ENCODE data around the gene RBSN. TPM values are rescaled to one million over a fixed set of nuclear protein-coding genes. Genes with fewer than 3 reads are reported as not detected.
"Not testable (repeated sequence)": the region's sequence is repeated elsewhere in the genome, so short reads cannot be mapped to it uniquely, and the experiment has no call there.

Gene RBSN
- 10 to 100 TPM; 40.9 to 46.0 (median 44.0) TPM for total RNA-seq

DNA sequence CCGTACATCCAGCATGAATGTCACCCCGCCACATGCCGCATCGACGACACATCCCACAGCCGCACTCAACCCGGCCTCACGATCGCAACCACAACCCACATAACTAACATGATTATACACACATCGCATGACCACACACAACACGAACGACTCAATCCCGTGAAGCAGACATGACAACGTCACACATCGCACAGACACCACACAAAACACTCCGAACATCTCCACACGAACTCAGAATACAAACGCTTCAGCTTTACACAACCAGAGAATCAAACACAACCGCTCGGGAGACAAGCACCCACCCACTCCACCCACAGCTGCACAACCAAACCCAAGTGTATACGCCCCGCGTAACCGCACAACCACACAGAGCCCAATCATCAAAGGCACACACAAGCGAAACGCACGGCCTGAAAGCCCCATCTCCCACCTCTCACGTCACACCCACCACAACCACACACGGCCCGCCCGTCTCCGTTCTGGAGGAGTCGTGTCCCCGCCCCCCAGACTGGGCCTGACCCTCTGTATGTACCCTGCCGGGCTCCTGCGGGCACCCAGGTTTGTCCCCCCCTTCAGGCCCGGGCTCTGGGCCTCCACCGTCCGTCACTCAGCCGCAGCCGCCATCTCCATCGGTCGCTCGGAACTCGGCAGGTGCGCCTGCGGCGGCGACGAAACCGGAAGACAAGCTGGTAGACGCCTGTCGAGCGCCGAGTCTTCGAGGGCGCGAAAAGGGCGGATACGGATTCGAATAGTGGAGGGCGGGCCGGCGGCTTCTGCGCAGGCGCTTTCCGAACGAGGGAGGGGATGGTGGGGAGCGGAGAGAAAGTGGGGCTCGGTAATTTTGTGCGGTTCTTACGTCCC lies at the start of gene RBSN:
TSS of gene RBSN (minus strand) at position 646 of the 861 bp plus-strand sequence. CDS start 3,028 bp downstream, outside the sequence.
- TF ChIP-seq, protein P1, sequence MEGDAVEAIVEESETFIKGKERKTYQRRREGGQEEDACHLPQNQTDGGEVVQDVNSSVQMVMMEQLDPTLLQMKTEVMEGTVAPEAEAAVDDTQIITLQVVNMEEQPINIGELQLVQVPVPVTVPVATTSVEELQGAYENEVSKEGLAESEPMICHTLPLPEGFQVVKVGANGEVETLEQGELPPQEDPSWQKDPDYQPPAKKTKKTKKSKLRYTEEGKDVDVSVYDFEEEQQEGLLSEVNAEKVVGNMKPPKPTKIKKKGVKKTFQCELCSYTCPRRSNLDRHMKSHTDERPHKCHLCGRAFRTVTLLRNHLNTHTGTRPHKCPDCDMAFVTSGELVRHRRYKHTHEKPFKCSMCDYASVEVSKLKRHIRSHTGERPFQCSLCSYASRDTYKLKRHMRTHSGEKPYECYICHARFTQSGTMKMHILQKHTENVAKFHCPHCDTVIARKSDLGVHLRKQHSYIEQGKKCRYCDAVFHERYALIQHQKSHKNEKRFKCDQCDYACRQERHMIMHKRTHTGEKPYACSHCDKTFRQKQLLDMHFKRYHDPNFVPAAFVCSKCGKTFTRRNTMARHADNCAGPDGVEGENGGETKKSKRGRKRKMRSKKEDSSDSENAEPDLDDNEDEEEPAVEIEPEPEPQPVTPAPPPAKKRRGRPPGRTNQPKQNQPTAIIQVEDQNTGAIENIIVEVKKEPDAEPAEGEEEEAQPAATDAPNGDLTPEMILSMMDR (IDR thresholded peaks at IDR 0.05) = no peak
- TF ChIP-seq POLR2A (IDR thresholded peaks at IDR 0.05) = peak; percentile 73 to 85
- peak; percentile 83 for TF ChIP-seq POLR2AphosphoS5 (IDR thresholded peaks at IDR 0.05)
- Histone ChIP-seq H3K4me1 (peaks cover 0 to 58% (median 6%) of the 10 kb centered on the region in 3 donors), H3K9me3 (no peaks in the 10 kb centered on the region), H3K27me3 (no peaks in the 10 kb centered on the region), H3K27ac (peak within 1 kb of the TSS; percentile 55 to 91 (median 88)), H3K36me3 (peaks cover 0 to 30% of the 10 kb centered on the region in 2 donors), H3K4me3 (peak within 1 kb of the TSS; percentile 88 to 95)
- peak; percentile 87 for ATAC-seq
- 0 to 3% methylated on average over 11 to 16 of the region's 72 CpGs for WGBS, 2 donors (ENCODE audit: low coverage in 1 of 2)

DNA sequence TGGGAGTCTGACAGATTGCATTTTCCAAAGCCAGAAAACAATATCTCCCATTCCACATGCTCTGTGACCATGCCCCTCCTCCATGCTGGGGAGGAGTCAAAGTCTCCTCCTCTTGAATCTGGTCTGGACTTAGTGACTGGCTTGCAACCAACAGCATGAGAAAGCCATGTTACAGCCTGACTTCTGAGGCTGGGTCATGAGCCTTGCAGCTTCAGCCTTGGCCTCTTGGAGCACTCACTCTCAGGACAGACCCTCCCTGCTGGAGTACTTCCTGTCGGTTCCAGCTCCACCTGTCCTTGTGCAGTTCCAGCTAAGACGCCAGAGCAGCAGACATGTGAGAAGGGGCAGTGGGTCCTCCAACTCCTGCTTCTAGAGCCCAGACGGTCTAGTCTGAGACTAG lies 49.7 kb upstream of the RBSN start:
- no peak overlapping the region for H3K4me3 ChIP-seq
- 39% methylated on average over 2 of the region's 3 CpGs; no CpG with 5 or more reads in 1 of the 2 donors for WGBS, 2 donors (ENCODE audit: low coverage in 1 of 2)
- TF ChIP-seq, protein P1 (IDR thresholded peaks at IDR 0.05) = no peak
- TF ChIP-seq POLR2A (IDR thresholded peaks at IDR 0.05) = no peak
- no peak for TF ChIP-seq POLR2AphosphoS5 (IDR thresholded peaks at IDR 0.05)
- TF ChIP-seq EP300 (IDR thresholded peaks at IDR 0.05) = no peak
- no peaks in the 10 kb centered on the region for H3K4me1 ChIP-seq
- no peak for ATAC-seq
- no peak overlapping the region for H3K27ac ChIP-seq
- no peaks in the 10 kb centered on the region for H3K9me3 ChIP-seq
- no peaks in the 10 kb centered on the region for H3K36me3 ChIP-seq
- no peaks in the 10 kb centered on the region for H3K27me3 ChIP-seq

DNA sequence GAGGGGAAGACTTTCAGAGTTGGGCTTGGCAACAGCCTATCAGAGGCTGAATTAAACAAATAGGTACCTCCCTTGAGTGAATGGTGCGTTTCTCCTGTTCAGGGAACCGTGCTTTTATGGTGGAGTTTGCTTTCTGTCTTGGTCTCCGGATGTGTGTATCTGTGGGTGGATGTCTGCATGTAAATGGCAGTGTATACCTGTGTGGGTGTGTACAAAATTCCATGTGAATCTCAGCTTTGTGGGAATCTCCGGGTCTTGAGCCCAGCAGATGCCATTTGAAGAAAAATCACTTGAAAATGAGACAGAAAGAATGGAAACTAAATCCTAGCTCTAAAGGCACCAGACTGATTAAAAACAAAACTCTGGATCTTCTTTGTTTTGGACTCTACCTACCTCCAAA lies 37.9 kb upstream of the RBSN start:
- H3K27me3 ChIP-seq, ATAC-seq, H3K27ac ChIP-seq, H3K36me3 ChIP-seq, H3K4me1 ChIP-seq, H3K4me3 ChIP-seq, H3K9me3 ChIP-seq: not testable (repeated sequence)
- 20 to 38% methylated on average over 1 to 3 of the region's 4 CpGs for WGBS, 2 donors (ENCODE audit: low coverage in 1 of 2)

DNA sequence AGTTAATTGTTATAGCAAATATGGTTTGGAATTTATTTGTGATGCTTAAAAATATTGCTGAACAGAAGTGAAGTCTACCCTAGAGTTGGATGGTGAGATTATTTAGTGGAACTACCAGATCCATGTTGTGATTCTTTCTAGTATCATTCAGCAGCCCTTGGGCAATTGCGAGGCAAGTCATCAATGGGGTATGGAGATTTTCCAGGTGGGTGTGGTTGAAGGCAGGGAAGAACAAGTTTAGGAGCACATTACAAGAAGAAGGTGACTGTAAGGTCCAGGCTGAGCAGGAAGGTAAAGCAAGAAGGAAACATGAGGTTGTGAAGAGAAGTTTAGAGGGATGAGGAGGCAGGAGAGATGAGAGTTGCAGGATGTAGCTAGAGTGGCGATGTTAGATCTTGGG lies 36.0 kb upstream of the RBSN start:
- H3K9me3 ChIP-seq, H3K4me3 ChIP-seq, H3K27ac ChIP-seq, H3K4me1 ChIP-seq, H3K27me3 ChIP-seq, ATAC-seq, H3K36me3 ChIP-seq: not testable (repeated sequence)
- WGBS, 2 donors (ENCODE audit: low coverage in 1 of 2) = 90 to 93% methylated on average over 2 of the region's 2 CpGs

DNA sequence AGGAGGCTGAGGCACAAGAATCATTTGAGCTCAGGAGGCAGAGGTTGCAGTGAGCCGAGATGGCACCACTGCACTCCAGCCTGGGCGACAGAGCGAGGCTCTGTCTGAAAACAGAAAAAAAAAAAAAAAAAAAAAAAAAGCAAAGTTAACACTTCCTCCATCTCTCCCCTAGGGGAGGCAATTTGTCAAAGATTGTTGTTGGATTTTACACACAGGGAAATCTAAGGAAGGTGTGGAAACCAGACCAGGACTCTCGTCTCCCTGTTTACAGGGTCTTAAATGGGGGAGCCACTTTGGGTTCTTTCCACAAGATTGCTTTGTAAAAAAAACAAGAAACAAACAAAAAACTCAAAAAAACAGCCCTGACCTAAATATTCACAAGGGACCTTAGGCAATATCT lies 29.5 kb upstream of the RBSN start:
- H3K4me3 ChIP-seq, ATAC-seq, H3K9me3 ChIP-seq, H3K27ac ChIP-seq, H3K36me3 ChIP-seq, H3K4me1 ChIP-seq, H3K27me3 ChIP-seq: not testable (repeated sequence)
- 80% methylated on average over 1 of the region's 4 CpGs; no CpG with 5 or more reads in 1 of the 2 donors for WGBS, 2 donors (ENCODE audit: low coverage in 1 of 2)

DNA sequence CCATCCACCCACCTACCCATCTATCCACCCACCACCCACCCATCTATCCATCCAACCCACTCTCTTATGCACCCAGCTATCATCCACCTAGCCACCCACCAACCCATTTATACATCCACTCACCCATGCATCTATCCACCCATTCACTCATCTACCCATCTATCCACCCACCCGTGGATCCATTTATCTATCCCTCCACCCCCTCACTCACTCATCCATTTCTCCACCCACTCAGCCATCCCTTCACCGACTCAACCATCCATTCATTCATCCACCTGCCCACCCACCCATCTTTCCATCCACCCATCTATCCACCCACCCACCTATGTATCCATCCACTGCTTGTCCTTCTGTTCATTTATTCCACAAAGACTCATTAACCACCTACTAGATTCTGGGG lies 28.0 kb upstream of the RBSN start:
- WGBS, 2 donors (ENCODE audit: low coverage in 1 of 2) = 68 to 86% methylated on average over 2 of the region's 2 CpGs
- ATAC-seq, H3K4me3 ChIP-seq, H3K9me3 ChIP-seq, H3K27ac ChIP-seq, H3K4me1 ChIP-seq, H3K27me3 ChIP-seq, H3K36me3 ChIP-seq: not testable (repeated sequence)

DNA sequence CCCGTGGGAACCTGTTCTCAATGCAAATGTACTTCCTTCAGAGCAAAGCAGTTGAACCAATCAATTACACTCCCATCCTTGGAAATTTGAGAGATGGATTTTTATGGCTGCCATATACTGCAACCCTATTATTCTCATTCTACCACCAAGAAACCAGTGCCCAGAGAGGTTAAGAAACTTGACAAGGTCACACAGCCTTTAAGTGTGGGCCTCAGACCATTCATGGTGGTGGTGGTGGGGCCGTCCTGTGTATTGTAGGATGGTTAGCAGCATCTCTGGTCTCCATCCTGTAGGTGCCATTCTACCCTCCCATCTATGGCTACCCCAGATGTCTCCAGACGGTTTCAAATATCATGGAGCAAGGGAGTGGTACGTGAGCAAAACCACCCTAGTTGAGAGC lies 23.4 kb upstream of the RBSN start:
- Histone ChIP-seq H3K27me3 (peaks cover 13% of the 10 kb centered on the region), H3K36me3 (no peaks in the 10 kb centered on the region), H3K4me3 (no peak overlapping the region), H3K4me1 (no peaks in the 10 kb centered on the region), H3K9me3 (no peaks in the 10 kb centered on the region), H3K27ac (no peak overlapping the region)
- no peak for TF ChIP-seq POLR2AphosphoS5 (IDR thresholded peaks at IDR 0.05)
- TF ChIP-seq, protein P1 (IDR thresholded peaks at IDR 0.05) = no peak
- TF ChIP-seq EP300 (IDR thresholded peaks at IDR 0.05) = no peak
- no peak for TF ChIP-seq POLR2A (IDR thresholded peaks at IDR 0.05)
- no peak for ATAC-seq
- 94% methylated on average over 2 of the region's 4 CpGs; no CpG with 5 or more reads in 1 of the 2 donors for WGBS, 2 donors (ENCODE audit: low coverage in 1 of 2)

All from gastroesophageal sphincter (tissue), 4 donors.